Measurements from ENCODE around the gene ARHGDIB.

GRCh38 chr12:14896521-14897169, 64.8 kb downstream of the ARHGDIB start:
- no peak for TF ChIP-seq MAZ (IDR thresholded peaks at IDR 0.05; ENCODE audit: borderline replicate concordance, low read depth, low read length)
- TF ChIP-seq POLR2A (IDR thresholded peaks at IDR 0.05; ENCODE audit: low read depth, low read length) = no peak
